Caco-2 (cell line): ENCODE measurements around the gene CFAP161. TPM values are rescaled to one million over a fixed set of nuclear protein-coding genes. Genes with fewer than 3 reads are reported as not detected.

ENCODE experiments used
- Bru-seq: library from RNA; stranded (reverse); fragments of 400-500 nt; gene quantifications from one replicate; lab custom pipeline; 2021; lab: Mats Ljungman, UMichigan
- BruChase-seq, 2 experiments: library from RNA; stranded (reverse); fragments of 400-500 nt; gene quantifications; one replicate each; lab custom pipeline; 2021; lab: Mats Ljungman, UMichigan
- BruUV-seq: library from RNA; stranded (reverse); fragments of 400-500 nt; replicated peaks from 2 replicates; lab custom pipeline; 2021; lab: Mats Ljungman, UMichigan
- CTCF ChIA-PET: fragments of 300-600 bp; sonication (Branson Sonifier 250); formaldehyde crosslinking; loops from one replicate; lab custom pipeline; 2022; ENCODE audit warnings: antibody characterized with exemption; lab: Charles Lee
- POLR2A ChIA-PET: fragments of 300-600 bp; sonication (Branson Sonifier 250); formaldehyde crosslinking; loops from one replicate; lab custom pipeline; 2022; ENCODE audit warnings: antibody characterized with exemption; lab: Charles Lee
- DNase-seq, 2 experiments: peaks; one replicate each; pipeline versions ENCODE4 v3.0.0 to v3.0.0-alpha.2; 2020 to 2022
- H3K27me3 ChIP-seq: replicated peaks from 2 replicates; pipeline ENCODE4 v1.6.0; 2011; ENCODE audit warnings: low read length; ENCODE audit not compliant: control insufficient read depth, insufficient read depth
- H3K36me3 ChIP-seq: 2 replicates; pipeline ENCODE4 v1.5.1; 2011; ENCODE audit warnings: low read length; ENCODE audit not compliant: control insufficient read depth, insufficient read depth
- H3K4me1 ChIP-seq: fragments of 250-450 bp; sonication (Bioruptor Pico); 2 replicates; pipeline ENCODE4 v1.5.1; 2020; ENCODE audit warnings: mild to moderate bottlenecking
- H3K4me3 ChIP-seq: 2 replicates; pipeline ENCODE4 v1.5.1; 2011; ENCODE audit warnings: low read depth, mild to moderate bottlenecking, control low read depth, low read length
- H3K9me3 ChIP-seq: fragments of 250-450 bp; sonication (Bioruptor Pico); 2 replicates; pipeline ENCODE4 v1.5.1; 2020; ENCODE audit warnings: mild to moderate bottlenecking, moderate library complexity
- H3K27ac Mint-ChIP-seq: one replicate; pipeline ENCODE4 v1.8.0; 2022; ENCODE audit warnings: mixed read lengths; ENCODE audit not compliant: unreplicated experiment
- H3K27me3 Mint-ChIP-seq: one replicate; pipeline ENCODE4 v1.8.0; 2022; ENCODE audit warnings: mixed read lengths; ENCODE audit not compliant: insufficient read depth, unreplicated experiment
- H3K36me3 Mint-ChIP-seq: one replicate; pipeline ENCODE4 v1.8.0; 2022; ENCODE audit warnings: mild to moderate bottlenecking, mixed read lengths; ENCODE audit not compliant: insufficient read depth, unreplicated experiment
- H3K4me1 Mint-ChIP-seq: one replicate; pipeline ENCODE4 v1.8.0; 2022; ENCODE audit warnings: low read depth, mixed read lengths; ENCODE audit not compliant: unreplicated experiment
- H3K4me3 Mint-ChIP-seq: one replicate; pipeline ENCODE4 v1.8.0; 2022; ENCODE audit warnings: mild to moderate bottlenecking, moderate library complexity, mixed read lengths; ENCODE audit not compliant: unreplicated experiment
- H3K9me3 Mint-ChIP-seq: one replicate; pipeline ENCODE4 v1.8.0; 2022; ENCODE audit warnings: mixed read lengths; ENCODE audit not compliant: unreplicated experiment
- CTCF ChIP-seq, 2 experiments: fragments of 200-600 bp in 1 of 2; IDR thresholded peaks; 1 replicate in 1 of 2; 2 replicates in 1 of 2; pipeline versions ENCODE4 v1.5.1 to v1.8.0; 2011 to 2022; ENCODE audit warnings: antibody characterized with exemption in 1 of 2, control low read depth in 1 of 2, inconsistent platforms in 1 of 2, low read depth in 1 of 2, low read length in 1 of 2, mild to moderate bottlenecking in 1 of 2, moderate library complexity in 1 of 2; ENCODE audit not compliant: insufficient read depth in 1 of 2, severe bottlenecking in 1 of 2, unreplicated experiment in 1 of 2
- intact Hi-C: fragments of 100-400 bp; cut with micrococcal nuclease; formaldehyde crosslinking; loops from one replicate; pipeline ENCODE4 v1.10.0; 2022; ENCODE audit not compliant: unreplicated experiment
- long read RNA-seq: library from polyadenylated mRNA; stranded (forward); transcript quantifications from one replicate; pipeline ENCODE4 v2.0.0, GENCODE V29; 2022
- total RNA-seq: library from RNA; stranded (reverse); gene quantifications from 2 replicates; pipeline ENCODE4 v1.2.3, GENCODE V29; 2022

Gene CFAP161
- total RNA-seq = not detected in 2 replicates
- percentile 4 among the genes with signal in this experiment for Bru-seq, nascent RNA
- percentile 11 among the genes with signal in this experiment for BruChase-seq, experiment 1, labeled RNA remaining after a 2-hour chase
- BruChase-seq, experiment 2, labeled RNA remaining after a 6-hour chase = percentile 21 among the genes with signal in this experiment
- long read RNA-seq = 0 reads

DNA sequence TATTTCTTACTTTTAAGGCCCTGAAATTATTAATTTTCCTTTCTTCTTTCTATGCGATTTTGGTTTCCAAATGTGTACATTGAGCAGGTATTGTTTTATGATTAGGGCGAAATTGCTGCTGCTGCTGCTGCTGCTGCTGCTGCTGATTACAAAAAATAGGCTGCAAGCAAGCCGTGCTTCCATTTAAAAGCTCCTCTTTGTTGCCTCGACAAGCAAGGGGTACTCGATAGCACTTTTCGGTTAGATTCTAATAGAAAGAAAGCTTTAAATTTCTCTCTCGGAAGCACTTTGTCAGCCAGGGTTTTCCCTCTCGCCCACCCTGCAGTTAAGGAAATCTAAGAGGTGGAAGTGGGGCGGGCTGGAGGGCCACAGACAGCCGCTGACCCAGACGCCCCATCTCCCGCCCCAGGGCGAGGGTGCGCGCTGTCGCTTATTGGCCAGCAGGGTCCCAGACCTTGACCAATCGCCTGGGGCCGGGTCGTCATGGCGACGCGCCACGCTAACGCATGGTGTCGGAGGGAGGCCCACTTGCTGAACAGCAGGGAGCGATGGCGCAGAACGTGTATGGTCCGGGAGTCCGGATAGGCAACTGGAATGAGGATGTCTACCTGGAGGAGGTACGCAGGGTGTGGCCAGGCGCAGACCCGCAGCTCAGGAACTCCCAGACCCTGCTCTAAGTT lies at the start of gene CFAP161:
Gene CFAP161, plus strand, starts transcription at position 489 of the 680 bp plus-strand sequence. Its CDS starts 60 bp downstream, at position 549.
- intact Hi-C loops = no loop called here
- ChIA-PET POLR2A (no interaction called here), CTCF (no interaction called here)
- Mint-ChIP-seq H3K4me3 (no peak within 1 kb of the TSS), H3K9me3 (peaks cover 15% of the 10 kb centered on the region), H3K4me1 (no peaks in the 10 kb centered on the region), H3K27me3 (no peaks in the 10 kb centered on the region), H3K36me3 (no peaks in the 10 kb centered on the region), H3K27ac (no peak within 1 kb of the TSS)
- no peak for TF ChIP-seq CTCF (IDR thresholded peaks at IDR 0.05; ENCODE audit: insufficient read depth in 1 of 2, low read depth in 1 of 2, low read length in 1 of 2, severe bottlenecking in 1 of 2, unreplicated experiment in 1 of 2)
- H3K4me1 ChIP-seq = no peaks in the 10 kb centered on the region
- no TSS peak for BruUV-seq
- no peak within 1 kb of the TSS for H3K4me3 ChIP-seq
- no peaks in the 10 kb centered on the region for H3K27me3 ChIP-seq
- peak in 1 of 2 experiments; percentile 39 for DNase-seq
- no peaks in the 10 kb centered on the region for H3K36me3 ChIP-seq
- H3K9me3 ChIP-seq = no peaks in the 10 kb centered on the region

GRCh38 chr15:81084716-81085115 lies 49.4 kb upstream of the CFAP161 start:
- POLR2A ChIA-PET = no interaction called here
- BruUV-seq = no TSS peak
- DNase-seq = no peak
- Histone ChIP-seq H3K4me3 (no peak overlapping the region), H3K27me3 (no peaks in the 10 kb centered on the region), H3K4me1 (no peaks in the 10 kb centered on the region), H3K9me3 (no peaks in the 10 kb centered on the region), H3K36me3 (no peaks in the 10 kb centered on the region)
- Mint-ChIP-seq H3K4me1 (no peaks in the 10 kb centered on the region), H3K9me3 (no peaks in the 10 kb centered on the region), H3K36me3 (no peaks in the 10 kb centered on the region), H3K4me3 (no peak overlapping the region), H3K27me3 (peaks cover 12% of the 10 kb centered on the region), H3K27ac (no peak overlapping the region)
- CTCF ChIA-PET = no interaction called here
- TF ChIP-seq CTCF (IDR thresholded peaks at IDR 0.05; ENCODE audit: insufficient read depth in 1 of 2, low read depth in 1 of 2, low read length in 1 of 2, severe bottlenecking in 1 of 2, unreplicated experiment in 1 of 2) = no peak
- intact Hi-C loops = no loop called here

DNA sequence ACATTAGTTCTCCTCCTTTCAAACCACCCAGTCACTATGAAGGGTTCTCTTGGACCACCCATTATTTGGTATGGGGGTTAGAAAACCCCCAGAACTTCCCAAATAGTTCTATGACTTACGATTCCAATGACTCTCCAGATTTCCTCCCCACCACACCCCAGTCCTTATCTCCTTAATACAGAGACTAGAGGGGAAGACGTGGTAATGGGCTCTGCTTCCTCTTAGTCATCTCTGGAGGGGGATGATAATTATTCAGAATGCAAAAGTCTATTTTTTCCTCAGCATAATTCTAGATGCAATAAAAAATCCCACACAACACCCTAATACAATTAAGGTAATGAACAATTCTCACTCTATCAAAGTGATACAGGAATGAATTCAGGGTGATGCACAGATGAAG lies 48.9 kb upstream of the CFAP161 start:
- Mint-ChIP-seq H3K4me3 (no peak overlapping the region), H3K27ac (no peak overlapping the region), H3K36me3 (no peaks in the 10 kb centered on the region), H3K27me3 (peaks cover 14% of the 10 kb centered on the region), H3K4me1 (no peaks in the 10 kb centered on the region), H3K9me3 (no peaks in the 10 kb centered on the region)
- CTCF ChIA-PET = no interaction called here
- intact Hi-C loops = no loop called here
- no peak for DNase-seq
- BruUV-seq = no TSS peak
- TF ChIP-seq CTCF (IDR thresholded peaks at IDR 0.05; ENCODE audit: insufficient read depth in 1 of 2, low read depth in 1 of 2, low read length in 1 of 2, severe bottlenecking in 1 of 2, unreplicated experiment in 1 of 2) = no peak
- H3K36me3 ChIP-seq = no peaks in the 10 kb centered on the region
- H3K27me3 ChIP-seq = no peaks in the 10 kb centered on the region
- no peaks in the 10 kb centered on the region for H3K4me1 ChIP-seq
- POLR2A ChIA-PET = no interaction called here
- H3K9me3 ChIP-seq = no peaks in the 10 kb centered on the region
- no peak overlapping the region for H3K4me3 ChIP-seq
